Right cardiac atrium (tissue), 5 donors: ENCODE data around the gene RASGRP2. TPM values are rescaled to one million over a fixed set of nuclear protein-coding genes. Genes with fewer than 3 reads are reported as not detected.
A peak's percentile ranks its signal among the peaks of the same experiment; 100 is the strongest.

ENCODE experiments used
- ATAC-seq, 2 donors: fragments of 200-7000 bp; cut with Tn5 transposase; one replicate each; pipeline versions ENCODE4 v1.8.0 to v1.9.1; 2020; ENCODE audit warnings: moderate library complexity in 2 of 2, mild to moderate bottlenecking in 1 of 2
- DNase-seq, 3 donors: peaks; one replicate each; pipeline ENCODE4 v3.0.0-alpha.2; 2020
- H3K27ac ChIP-seq: one replicate; pipeline ENCODE4 v1.5.1; 2013; ENCODE audit warnings: mild to moderate bottlenecking, low read length, control low read depth, moderate library complexity
- H3K27me3 ChIP-seq: one replicate; pipeline ENCODE4 v1.6.1; 2013; ENCODE audit not compliant: control insufficient read depth, insufficient read depth
- H3K4me1 ChIP-seq: one replicate; pipeline ENCODE4 v1.6.1; 2013; ENCODE audit warnings: low read length; ENCODE audit not compliant: control insufficient read depth, insufficient read depth
- H3K4me3 ChIP-seq: one replicate; pipeline ENCODE4 v1.5.1; 2013; ENCODE audit warnings: low read length, control low read depth
- H3K9me3 ChIP-seq: one replicate; pipeline ENCODE4 v1.6.1; 2013; ENCODE audit warnings: low read length; ENCODE audit not compliant: control insufficient read depth
- WGBS: extraction: QIAGEN DNeasy Blood & Tissue Kit; methylation state at CpG from one replicate; pipeline ENCODE4 v1.1.7; 2013; 5-methylcytosine and 5-hydroxymethylcytosine counted together
- intact Hi-C, 4 donors: fragments of 100-400 bp; cut with DNase I; formaldehyde crosslinking; loops; one replicate each; pipeline versions ENCODE4 v1.11.0 to v1.14.0; 2022 to 2023
- polyA plus RNA-seq: library from polyadenylated mRNA; stranded (reverse); fragments of 200-250 nt; gene quantifications from one replicate; pipeline ENCODE4 v1.2.3, GENCODE V29; 2013
- total RNA-seq, 4 donors: library from RNA; stranded (reverse); fragmentation: NEBNext Ultra II Directional; extraction: Animal tissue kit (Norgen Biotek cat#: 25700); gene quantifications; one replicate each; pipeline ENCODE4 v1.2.1, GENCODE V29; 2021
- donor health status: healthy with polysubstance abuse.
- donor health status: DM: no; HTN: yes; CAD: no.
- donor health status: DM: no; HTN: no; CAD: no.
- donor health status: DM: no; HTN: yes; CAD: no; lungs with severe emphysema.
- donor health status: DM: yes; HTN: yes; CAD: no.

Gene RASGRP2
- total and polyA plus RNA-seq, 5 donors: 25.5 to 69.6 (median 35.2) TPM

GRCh38 chr11:64715110-64715509, 28.8 kb downstream of the RASGRP2 start:
- intact Hi-C loops: no loop called here
- no peak overlapping the region for H3K4me3 ChIP-seq
- H3K9me3 ChIP-seq: no peaks in the 10 kb centered on the region
- H3K4me1 ChIP-seq: peaks cover 3% of the 10 kb centered on the region
- 54% methylated on average over 5 of the region's 5 CpGs for WGBS
- ATAC-seq (no peak), DNase-seq (no peak)
- H3K27ac ChIP-seq: no peak overlapping the region
- no peaks in the 10 kb centered on the region for H3K27me3 ChIP-seq

- Histone ChIP-seq H3K27ac (no peak overlapping the region), H3K9me3 (no peaks in the 10 kb centered on the region), H3K4me3 (no peak overlapping the region), H3K4me1 (peaks cover 3% of the 10 kb centered on the region), H3K27me3 (no peaks in the 10 kb centered on the region)
- DNase-seq: no peak
- 58% methylated on average over 5 of the region's 5 CpGs for WGBS
- no peak for ATAC-seq
- intact Hi-C loops: no loop called here
Measured at GRCh38 chr11:64714666-64715065, 29.3 kb downstream of the RASGRP2 start.

- DNase-seq (peak in 1 of 3 donors; percentile 23), ATAC-seq (no peak)
- WGBS: 7% methylated on average over 39 of the region's 39 CpGs
- peak overlapping the region; percentile 14 for H3K4me3 ChIP-seq
- no peaks in the 10 kb centered on the region for H3K9me3 ChIP-seq
- no peaks in the 10 kb centered on the region for H3K27me3 ChIP-seq
- H3K27ac ChIP-seq: no peak overlapping the region
- intact Hi-C loops: no loop called here
- H3K4me1 ChIP-seq: peaks cover 3% of the 10 kb centered on the region
Measured at GRCh38 chr11:64713781-64714363, 30.1 kb downstream of the RASGRP2 start.

- intact Hi-C loops: no loop called here
- DNase-seq: peak; percentile 40 to 77 (median 76)
- 2% methylated on average over 111 of the region's 111 CpGs for WGBS
- peak overlapping the region; percentile 14 for H3K4me3 ChIP-seq
- peaks cover 3% of the 10 kb centered on the region for H3K4me1 ChIP-seq
- H3K27me3 ChIP-seq: no peaks in the 10 kb centered on the region
- H3K27ac ChIP-seq: no peak overlapping the region
- no peaks in the 10 kb centered on the region for H3K9me3 ChIP-seq
- ATAC-seq: peak in 1 of 2 donors; percentile 29
Measured at GRCh38 chr11:64713016-64713707, 30.8 kb downstream of the RASGRP2 start.

- Histone ChIP-seq H3K27me3 (no peaks in the 10 kb centered on the region), H3K4me3 (peak overlapping the region; percentile 6), H3K27ac (no peak overlapping the region), H3K4me1 (peaks cover 3% of the 10 kb centered on the region), H3K9me3 (no peaks in the 10 kb centered on the region)
- intact Hi-C loops: no loop called here
- peak in 1 of 2 donors; percentile 14 for ATAC-seq
- 10% methylated on average over 45 of the region's 45 CpGs for WGBS
- peak in 2 of 3 donors; percentile 47 to 50 for DNase-seq
Measured at GRCh38 chr11:64712430-64713015, 31.4 kb downstream of the RASGRP2 start.

GRCh38 chr11:64711956-64712362, 32.0 kb downstream of the RASGRP2 start:
- 52% methylated on average over 19 of the region's 19 CpGs for WGBS
- ATAC-seq: peak in 1 of 2 donors; percentile 8

GRCh38 chr11:64711138-64711955, 32.6 kb downstream of the RASGRP2 start:
- intact Hi-C loops: no loop called here
- Histone ChIP-seq H3K4me1 (peaks cover 3% of the 10 kb centered on the region), H3K27me3 (no peaks in the 10 kb centered on the region), H3K27ac (no peak overlapping the region), H3K9me3 (no peaks in the 10 kb centered on the region), H3K4me3 (no peak overlapping the region)
- DNase-seq: peak in 1 of 3 donors; percentile 51
- peak in 1 of 2 donors; percentile 9 for ATAC-seq
- WGBS: 16% methylated on average over 45 of the region's 46 CpGs

More at GRCh38 chr11:64711956-64712362, 32.0 kb downstream of the RASGRP2 start:
- intact Hi-C loops: no loop called here
- no peaks in the 10 kb centered on the region for H3K9me3 ChIP-seq
- DNase-seq: peak in 1 of 3 donors; percentile 46
- H3K4me3 ChIP-seq: no peak overlapping the region
- peaks cover 3% of the 10 kb centered on the region for H3K4me1 ChIP-seq
- H3K27me3 ChIP-seq: no peaks in the 10 kb centered on the region
- no peak overlapping the region for H3K27ac ChIP-seq

- Histone ChIP-seq H3K9me3 (no peaks in the 10 kb centered on the region), H3K4me1 (peaks cover 3% of the 10 kb centered on the region), H3K4me3 (no peak overlapping the region), H3K27ac (no peak overlapping the region), H3K27me3 (no peaks in the 10 kb centered on the region)
- DNase-seq (no peak), ATAC-seq (no peak)
- intact Hi-C loops: no loop called here
- 46% methylated on average over 13 of the region's 13 CpGs for WGBS
Measured at GRCh38 chr11:64710418-64711137, 33.4 kb downstream of the RASGRP2 start.

GRCh38 chr11:64705501-64705900, 38.4 kb downstream of the RASGRP2 start:
- Histone ChIP-seq H3K4me1 (no peaks in the 10 kb centered on the region), H3K27me3 (no peaks in the 10 kb centered on the region), H3K4me3 (no peak overlapping the region), H3K9me3 (no peaks in the 10 kb centered on the region), H3K27ac (no peak overlapping the region)
- ATAC-seq (no peak), DNase-seq (no peak)
- WGBS: 40% methylated on average over 2 of the region's 2 CpGs
- intact Hi-C loops: no loop called here

GRCh38 chr11:64703048-64703447, 40.9 kb downstream of the RASGRP2 start:
- H3K4me3 ChIP-seq: no peak overlapping the region
- H3K4me1 ChIP-seq: no peaks in the 10 kb centered on the region
- ATAC-seq: no peak
- no peaks in the 10 kb centered on the region for H3K27me3 ChIP-seq
- H3K9me3 ChIP-seq: no peaks in the 10 kb centered on the region
- DNase-seq: no peak
- intact Hi-C loops: no loop called here
- 82% methylated on average over 2 of the region's 2 CpGs for WGBS
- H3K27ac ChIP-seq: no peak overlapping the region
